KOPT-K1 (cell line): ENCODE measurements around the gene GBF1.
A peak's percentile ranks its signal among the peaks of the same experiment; 100 is the strongest.
"Not testable (repeated sequence)": the region's sequence is repeated elsewhere in the genome, so short reads cannot be mapped to it uniquely, and the experiment has no call there.

Experiments used
- H3K27ac ChIP-seq: fragments of 200-600 bp; sonication (generic); 2 replicates; pipeline ENCODE4 v1.5.1; 2016; ENCODE audit warnings: antibody characterized with exemption, mild to moderate bottlenecking, low read depth, low read length; ENCODE audit not compliant: poor library complexity, severe bottlenecking
- H3K36me3 ChIP-seq: fragments of 200-600 bp; sonication (generic); 2 replicates; pipeline ENCODE4 v1.5.1; 2017; ENCODE audit warnings: antibody characterized with exemption, mild to moderate bottlenecking, low read length, moderate library complexity; ENCODE audit not compliant: insufficient read depth
- H3K9me3 ChIP-seq: fragments of 200-600 bp; sonication (generic); 2 replicates; pipeline ENCODE4 v1.5.1; 2017; ENCODE audit warnings: antibody characterized with exemption, low read length, mild to moderate bottlenecking; ENCODE audit not compliant: insufficient read depth, poor library complexity, severe bottlenecking

The GBF1 gene

DNA sequence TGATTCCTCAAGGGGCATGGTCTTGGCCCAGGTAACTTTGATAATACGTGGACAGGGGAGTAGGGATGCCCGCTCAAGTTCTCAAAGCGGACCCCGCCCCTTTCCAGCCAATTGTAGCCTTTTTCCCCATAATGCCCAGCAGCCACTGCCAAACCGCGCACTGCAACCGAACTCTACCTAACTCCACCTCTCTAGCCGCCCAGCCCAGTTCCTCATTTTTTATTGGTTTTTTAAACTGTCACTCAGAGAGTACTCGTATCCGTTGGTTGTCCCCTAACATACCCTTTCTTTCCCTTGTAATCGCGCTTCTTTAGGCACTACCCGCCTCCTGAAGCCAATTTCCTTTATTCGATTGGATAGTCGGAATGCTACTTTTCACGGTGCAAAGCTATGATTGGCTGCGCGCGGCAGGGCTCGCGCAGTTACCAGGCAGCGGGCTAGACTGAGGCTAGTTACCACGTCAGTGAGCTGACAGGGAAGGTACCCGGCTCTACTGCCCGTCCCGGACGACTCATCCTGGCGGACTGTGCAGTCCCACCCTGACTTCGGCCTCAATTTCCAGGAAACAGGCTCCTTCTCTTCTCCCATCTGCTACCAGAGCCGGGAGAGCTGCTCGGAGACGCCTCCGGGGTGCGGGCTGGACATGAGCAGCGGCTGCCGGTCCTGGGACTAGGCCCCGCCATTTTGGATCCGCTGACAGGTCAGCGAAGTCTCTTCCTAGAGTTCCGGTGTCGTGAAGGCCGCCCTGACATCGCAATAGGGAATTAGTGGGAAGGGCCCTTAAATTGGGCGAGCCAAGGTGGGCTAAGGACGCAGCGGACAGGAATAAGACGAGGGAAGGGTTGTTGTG lies at the start of gene GBF1:
Gene GBF1 (plus strand): TSS at position 451 of the 850 bp plus-strand sequence. CDS start 13,407 bp downstream, outside the sequence.
- H3K27ac ChIP-seq = peak within 1 kb of the TSS; percentile 67
- H3K9me3 ChIP-seq = no peaks in the 10 kb centered on the region
- H3K36me3 ChIP-seq = peaks cover 20% of the 10 kb centered on the region

DNA sequence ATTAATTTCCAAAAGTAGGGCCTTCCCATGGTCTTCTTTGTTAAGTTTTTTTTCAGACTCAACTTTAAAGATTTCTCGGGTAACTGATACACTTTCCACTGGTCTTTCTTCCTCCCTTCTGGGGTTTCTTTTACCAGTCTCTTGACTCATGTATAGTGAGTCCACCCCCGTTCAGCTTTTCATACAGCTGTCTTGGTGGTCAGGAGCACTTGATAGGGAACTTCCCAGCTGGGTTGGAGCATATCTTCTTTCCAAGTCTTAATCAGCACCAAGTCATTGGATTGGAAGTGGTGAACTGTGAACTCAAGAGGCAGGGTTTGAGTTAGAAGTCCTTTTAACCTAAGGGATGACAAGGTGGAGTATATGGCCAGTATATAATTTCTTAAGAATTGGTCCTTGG lies 48.4 kb upstream of the GBF1 start:
- Histone ChIP-seq H3K9me3 (peaks cover 19% of the 10 kb centered on the region), H3K36me3 (no peaks in the 10 kb centered on the region), H3K27ac (no peak overlapping the region)

DNA sequence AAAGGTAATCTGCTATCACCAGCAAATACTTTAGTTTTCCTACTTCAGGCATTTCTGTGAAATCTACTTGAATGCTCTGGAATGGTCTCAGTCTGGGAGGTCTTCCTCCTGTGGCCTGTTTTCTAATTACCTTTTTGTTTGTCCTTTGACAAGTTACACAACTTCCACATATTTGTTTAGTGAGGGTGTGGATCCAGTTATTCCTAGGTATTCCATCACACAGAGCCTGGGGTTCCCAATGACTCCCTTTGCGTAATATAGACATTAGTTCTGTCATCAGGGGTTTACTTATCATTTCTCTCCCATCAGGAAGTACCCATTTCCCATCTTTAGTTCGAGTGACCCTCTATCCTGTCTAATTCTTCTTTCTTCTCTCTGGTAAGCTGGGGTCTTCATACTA lies 47.3 kb upstream of the GBF1 start:
- H3K36me3 ChIP-seq = no peaks in the 10 kb centered on the region
- H3K27ac ChIP-seq = no peak overlapping the region
- H3K9me3 ChIP-seq = peaks cover 8% of the 10 kb centered on the region

DNA sequence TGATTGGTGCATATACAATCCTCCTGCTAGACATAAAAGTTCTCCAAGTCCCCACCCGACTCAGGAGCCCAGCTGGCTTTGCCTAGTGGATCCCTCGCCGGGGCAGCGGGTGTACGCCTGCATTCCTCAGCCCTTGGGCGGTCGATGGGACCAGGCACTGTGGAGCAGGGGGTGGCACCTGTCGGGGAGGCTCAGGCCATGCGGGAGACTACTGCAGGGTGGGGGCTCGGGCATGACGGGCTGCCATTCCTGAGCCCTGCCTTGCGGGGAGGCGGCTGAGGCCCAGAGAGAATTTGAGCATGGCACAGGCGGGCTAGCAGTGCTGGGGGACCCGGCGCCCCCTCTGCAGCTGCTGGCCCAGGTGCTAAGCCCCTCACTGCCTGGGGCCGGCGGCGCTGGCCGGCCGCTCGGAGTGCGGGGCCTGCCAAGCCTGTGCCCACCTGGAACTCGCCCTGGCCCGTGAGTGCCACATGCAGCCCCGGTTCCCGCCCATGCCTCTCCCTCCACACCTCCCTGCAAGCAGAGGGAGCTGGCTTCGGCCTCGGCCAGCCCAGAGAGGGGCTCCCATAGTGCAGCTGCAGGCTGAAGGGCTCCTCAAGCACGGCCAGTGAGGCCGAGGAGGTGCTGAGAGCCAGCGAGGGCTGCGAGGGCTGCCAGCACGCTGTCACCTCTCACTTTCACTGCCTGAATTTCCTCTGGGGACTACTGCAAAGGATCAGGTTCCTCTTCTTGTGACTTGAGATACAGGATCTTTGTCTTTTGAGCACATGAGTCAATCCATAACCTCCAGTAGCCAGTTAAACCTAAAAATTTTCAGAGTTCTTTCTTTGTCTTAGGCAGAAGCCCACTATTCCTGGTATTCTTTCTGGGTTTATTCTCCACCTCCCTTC lies 44.3 kb upstream of the GBF1 start:
- no peaks in the 10 kb centered on the region for H3K36me3 ChIP-seq
- no peak overlapping the region for H3K27ac ChIP-seq
- H3K9me3 ChIP-seq = peaks cover 24% of the 10 kb centered on the region

GRCh38 chr10:102202386-102202785 lies 42.9 kb upstream of the GBF1 start:
- peaks cover 24% of the 10 kb centered on the region for H3K9me3 ChIP-seq
- no peaks in the 10 kb centered on the region for H3K36me3 ChIP-seq
- no peak overlapping the region for H3K27ac ChIP-seq

GRCh38 chr10:102208311-102209035 lies 36.9 kb upstream of the GBF1 start:
- Histone ChIP-seq H3K27ac (no peak overlapping the region), H3K9me3 (peaks cover 16% of the 10 kb centered on the region), H3K36me3 (no peaks in the 10 kb centered on the region)

DNA sequence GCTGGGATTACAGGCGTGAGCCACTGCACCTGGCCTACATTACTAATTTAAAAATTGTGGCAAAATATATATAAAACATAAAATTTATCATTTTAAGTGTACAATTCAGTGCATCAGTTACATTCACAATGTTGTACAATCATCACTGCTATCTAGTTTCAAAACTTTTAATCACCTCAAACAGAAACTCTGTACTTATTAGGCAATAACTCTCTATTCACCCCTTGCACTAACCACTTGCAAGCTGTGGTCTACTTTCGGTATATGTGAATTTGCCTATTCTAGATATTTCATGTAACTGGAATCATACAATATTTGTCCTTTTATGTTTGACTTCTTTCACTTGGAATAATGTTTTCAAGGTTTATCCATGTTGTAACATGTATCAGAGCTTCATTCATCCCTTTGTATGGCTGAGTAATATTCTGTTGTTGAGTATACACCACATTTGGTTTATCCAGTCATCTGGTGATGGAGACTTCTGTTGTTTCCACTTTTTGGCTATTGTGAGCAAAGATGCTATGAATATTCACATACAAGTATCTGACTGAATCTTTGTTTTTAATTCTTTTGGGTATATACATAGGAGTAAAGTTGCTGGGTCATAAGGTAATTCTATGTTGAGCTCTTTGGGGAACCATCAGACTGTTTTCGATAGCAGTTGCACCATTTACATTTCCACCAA lies 33.6 kb upstream of the GBF1 start:
- Histone ChIP-seq H3K27ac (no peak overlapping the region), H3K36me3 (no peaks in the 10 kb centered on the region), H3K9me3 (no peaks in the 10 kb centered on the region)

GRCh38 chr10:102213599-102213998 lies 31.7 kb upstream of the GBF1 start:
- not testable (repeated sequence) for H3K9me3 ChIP-seq, H3K27ac ChIP-seq, H3K36me3 ChIP-seq

- no peaks in the 10 kb centered on the region for H3K9me3 ChIP-seq
- H3K27ac ChIP-seq = no peak overlapping the region
- no peaks in the 10 kb centered on the region for H3K36me3 ChIP-seq
Measured at GRCh38 chr10:102219370-102219769, 26.0 kb upstream of the GBF1 start.

- H3K9me3 ChIP-seq = no peaks in the 10 kb centered on the region
- no peaks in the 10 kb centered on the region for H3K36me3 ChIP-seq
- H3K27ac ChIP-seq = no peak overlapping the region
Measured at GRCh38 chr10:102220612-102221011, 24.7 kb upstream of the GBF1 start.

GRCh38 chr10:102222797-102223196 lies 22.5 kb upstream of the GBF1 start:
- no peaks in the 10 kb centered on the region for H3K9me3 ChIP-seq
- H3K36me3 ChIP-seq = no peaks in the 10 kb centered on the region
- H3K27ac ChIP-seq = no peak overlapping the region

- Histone ChIP-seq H3K36me3 (no peaks in the 10 kb centered on the region), H3K9me3 (no peaks in the 10 kb centered on the region), H3K27ac (no peak within 1 kb of the TSS)
Measured at GRCh38 chr10:102225646-102226541, 19.4 kb upstream of the GBF1 start, which contains the start of gene ELOVL3. Gene ELOVL3 (plus strand): TSS chr10:102226299. CDS start chr10:102226549, 250 bp downstream.

- Histone ChIP-seq H3K27ac (no peak overlapping the region), H3K9me3 (no peaks in the 10 kb centered on the region)
Measured at GRCh38 chr10:102226542-102226870, 18.8 kb upstream of the GBF1 start.

GRCh38 chr10:102227050-102227449 lies 18.3 kb upstream of the GBF1 start:
- no peaks in the 10 kb centered on the region for H3K36me3 ChIP-seq
- no peaks in the 10 kb centered on the region for H3K9me3 ChIP-seq
- H3K27ac ChIP-seq = no peak overlapping the region

More at GRCh38 chr10:102226542-102226870, 18.8 kb upstream of the GBF1 start:
- H3K36me3 ChIP-seq = no peaks in the 10 kb centered on the region
